Astrocyte (in vitro differentiated cells and primary cell): ENCODE data around the gene PDP2.

Experiments
- EZH2 ChIP-seq: IDR thresholded peaks from 2 replicates; pipeline ENCODE4 v1.6.1; 2012; ENCODE audit warnings: mild to moderate bottlenecking, low read length, inconsistent platforms; ENCODE audit not compliant: insufficient read depth
- TF ChIP-seq, protein P1 (sequence below): IDR thresholded peaks from 2 replicates; pipeline ENCODE4 v1.5.1; 2011; ENCODE audit warnings: low read depth, mild to moderate bottlenecking, inconsistent platforms, low read length, moderate library complexity; ENCODE audit not compliant: insufficient read depth

DNA sequence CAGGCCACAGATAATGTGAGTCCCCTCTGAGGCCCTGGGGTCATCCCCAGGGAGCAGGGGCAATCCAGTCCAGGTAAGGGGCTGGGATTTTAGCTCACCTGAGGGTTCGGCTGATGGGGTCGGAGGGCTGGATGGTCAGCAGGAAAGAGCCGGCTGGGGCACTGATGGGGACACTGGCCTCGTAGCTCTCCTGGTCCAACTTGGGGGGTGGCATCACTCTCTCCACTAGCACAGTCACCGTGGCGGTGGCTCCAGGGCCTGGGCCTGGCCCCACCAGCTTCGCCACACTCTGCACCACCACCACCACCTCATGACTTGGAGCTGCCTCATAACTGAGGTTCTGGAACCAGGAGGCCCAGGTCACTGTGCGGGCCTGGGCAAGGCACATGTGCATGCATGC, 31.5 kb downstream of the PDP2 start:
- TF ChIP-seq, protein P1, sequence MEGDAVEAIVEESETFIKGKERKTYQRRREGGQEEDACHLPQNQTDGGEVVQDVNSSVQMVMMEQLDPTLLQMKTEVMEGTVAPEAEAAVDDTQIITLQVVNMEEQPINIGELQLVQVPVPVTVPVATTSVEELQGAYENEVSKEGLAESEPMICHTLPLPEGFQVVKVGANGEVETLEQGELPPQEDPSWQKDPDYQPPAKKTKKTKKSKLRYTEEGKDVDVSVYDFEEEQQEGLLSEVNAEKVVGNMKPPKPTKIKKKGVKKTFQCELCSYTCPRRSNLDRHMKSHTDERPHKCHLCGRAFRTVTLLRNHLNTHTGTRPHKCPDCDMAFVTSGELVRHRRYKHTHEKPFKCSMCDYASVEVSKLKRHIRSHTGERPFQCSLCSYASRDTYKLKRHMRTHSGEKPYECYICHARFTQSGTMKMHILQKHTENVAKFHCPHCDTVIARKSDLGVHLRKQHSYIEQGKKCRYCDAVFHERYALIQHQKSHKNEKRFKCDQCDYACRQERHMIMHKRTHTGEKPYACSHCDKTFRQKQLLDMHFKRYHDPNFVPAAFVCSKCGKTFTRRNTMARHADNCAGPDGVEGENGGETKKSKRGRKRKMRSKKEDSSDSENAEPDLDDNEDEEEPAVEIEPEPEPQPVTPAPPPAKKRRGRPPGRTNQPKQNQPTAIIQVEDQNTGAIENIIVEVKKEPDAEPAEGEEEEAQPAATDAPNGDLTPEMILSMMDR = no peak
- TF ChIP-seq EZH2 = no peak
